C4-2B (cell line): ENCODE measurements around the gene ETAA1.

Experiments used
- H3K27ac ChIP-seq: fragments of 450-650 bp; 2 replicates; pipeline ENCODE4 v1.5.1; 2017
- CTCF ChIP-seq: fragments of 450-650 bp; conservative IDR thresholded peaks from 2 replicates; pipeline ENCODE4 v1.5.1; 2017; ENCODE audit warnings: mild to moderate bottlenecking
- ZFX ChIP-seq: fragments of 450-650 bp; IDR thresholded peaks from 2 replicates; pipeline ENCODE4 v1.6.1; 2017

The ETAA1 gene

GRCh38 chr2:67388680-67389079, 8.5 kb upstream of the ETAA1 start:
- no peak overlapping the region for H3K27ac ChIP-seq

GRCh38 chr2:67389286-67389685, 7.8 kb upstream of the ETAA1 start:
- no peak overlapping the region for H3K27ac ChIP-seq
- TF ChIP-seq CTCF: no peak
- no peak for TF ChIP-seq ZFX

More at GRCh38 chr2:67388680-67389079, 8.5 kb upstream of the ETAA1 start:
- TF ChIP-seq CTCF (no peak), ZFX (no peak)

- H3K27ac ChIP-seq: no peak overlapping the region
- TF ChIP-seq ZFX: no peak
- no peak for TF ChIP-seq CTCF
Measured at GRCh38 chr2:67389788-67390187, 7.3 kb upstream of the ETAA1 start.

GRCh38 chr2:67393237-67393636, 3.9 kb upstream of the ETAA1 start:
- no peak overlapping the region for H3K27ac ChIP-seq
- TF ChIP-seq CTCF (no peak), ZFX (no peak)

GRCh38 chr2:67394734-67395133, 2.4 kb upstream of the ETAA1 start:
- no peak overlapping the region for H3K27ac ChIP-seq
- TF ChIP-seq CTCF (no peak), ZFX (no peak)

GRCh38 chr2:67399144-67399543, 2.0 kb downstream of the ETAA1 start:
- no peak overlapping the region for H3K27ac ChIP-seq
- TF ChIP-seq CTCF: no peak

GRCh38 chr2:67399831-67400489, 2.8 kb downstream of the ETAA1 start:
- H3K27ac ChIP-seq: no peak overlapping the region
- TF ChIP-seq CTCF: no peak
- TF ChIP-seq ZFX: no peak
